Measurements from ENCODE around the gene WFIKKN2. TPM values are rescaled to one million over a fixed set of nuclear protein-coding genes. Genes with fewer than 3 reads are reported as not detected.

Gene WFIKKN2
- total and polyA plus RNA-seq, 2 experiments from 2014 or later, result not detected

GRCh38 chr17:50889528-50890118 lies 54.2 kb downstream of the WFIKKN2 start:
- H3K4me3 Mint-ChIP-seq, result no peak overlapping the region; the same call in 2 of the 3 replicates
- peaks cover 39% of the 10 kb centered on the region for H3K4me1 Mint-ChIP-seq
- no peak for DNase-seq (ENCODE audit: low spot score)

More at GRCh38 chr17:50889528-50890118, 54.2 kb downstream of the WFIKKN2 start:
- Histone ChIP-seq H4K20me1 (replicated peaks; ENCODE audit: insufficient read depth) (no peaks in the 10 kb centered on the region), H3K27me3 (ENCODE audit: insufficient read depth) (no peaks in the 10 kb centered on the region), H3F3A (replicated peaks; ENCODE audit: low read depth) (0 out of 2 replicates have a peak, but pooled peaks cover 3% of the 10 kb centered on the region), H3K4me1 (ENCODE audit: insufficient read depth) (peaks cover 25% of the 10 kb centered on the region), H3K79me2 (replicated peaks; ENCODE audit: insufficient read depth) (no peaks in the 10 kb centered on the region), H3K4me3 (no peak overlapping the region), H2AFZ (peak overlapping the region; percentile 83), H3K9me2 (ENCODE audit: insufficient read depth) (no peaks in the 10 kb centered on the region), H3K27ac (ENCODE audit: low read depth) (no peak overlapping the region), H3K4me2 (peak overlapping the region; percentile 12; the same call in 1 of the 2 replicates), H3K36me3 (ENCODE audit: insufficient read depth) (no peaks in the 10 kb centered on the region)
- ATAC-seq, result peak; percentile 24
- TF ChIP-seq CTCF (conservative IDR thresholded peaks at IDR 0.05; ENCODE audit: low read depth in 2 of 2) (no peak), NANOG (IDR thresholded peaks at IDR 0.05; ENCODE audit: borderline replicate concordance) (no peak), POLR2AphosphoS5 (IDR thresholded peaks at IDR 0.05; ENCODE audit: low read depth) (no peak), JUNB (IDR thresholded peaks at IDR 0.05; ENCODE audit: unreplicated experiment) (no peak), ZNF114 (CRISPR knock-in tag; IDR thresholded peaks at IDR 0.05) (no peak), ZNF331 (CRISPR knock-in tag; IDR thresholded peaks at IDR 0.05; ENCODE audit: low read depth) (no peak), EZH2phosphoT487 (IDR thresholded peaks at IDR 0.05; ENCODE audit: unreplicated experiment) (no peak), EZH2 (IDR thresholded peaks at IDR 0.05; ENCODE audit: low read depth, unreplicated experiment) (no peak), CREB1 (CRISPR knock-in tag; IDR thresholded peaks at IDR 0.05; ENCODE audit: low read depth) (no peak), ZNF462 (CRISPR knock-in tag; IDR thresholded peaks at IDR 0.05) (no peak), ETS1 (IDR thresholded peaks at IDR 0.05) (no peak), STAT1 (IDR thresholded peaks at IDR 0.05; ENCODE audit: unreplicated experiment) (no peak), REST (IDR thresholded peaks at IDR 0.05; ENCODE audit: unreplicated experiment) (no peak)
- Mint-ChIP-seq H3K27ac (no peak overlapping the region), H3K27me3 (ENCODE audit: insufficient read depth, low read depth, poor library complexity) (peaks cover 8% of the 10 kb centered on the region), H3K36me3 (ENCODE audit: low read depth) (no peaks in the 10 kb centered on the region), H3K9me3 (no peaks in the 10 kb centered on the region; the same call in 2 of the 3 replicates)

Measured in GM23338 (cell line).